Inflammatory macrophage treated with lipopolysaccharide for 4 hours (primary cell): ENCODE data around the gene GTSE1.
"Not testable (repeated sequence)": the region's sequence is repeated elsewhere in the genome, so short reads cannot be mapped to it uniquely, and the experiment has no call there.

Experiments used
- DNase-seq: peaks from one replicate; pipeline ENCODE4 v3.0.0-alpha.2; 2020

Gene GTSE1

GRCh38 chr22:46294784-46295183, 1.9 kb upstream of the GTSE1 start:
- DNase-seq = no peak

GRCh38 chr22:46295277-46295971, 1.2 kb upstream of the GTSE1 start:
- no peak for DNase-seq

GRCh38 chr22:46297151-46297812, 612 bp downstream of the GTSE1 start:
- DNase-seq = no peak

- no peak for DNase-seq
Measured at GRCh38 chr22:46299101-46299500, 2.4 kb downstream of the GTSE1 start.

GRCh38 chr22:46300491-46300890, 3.8 kb downstream of the GTSE1 start:
- no peak for DNase-seq

- no peak for DNase-seq
Measured at GRCh38 chr22:46303347-46303965, 6.8 kb downstream of the GTSE1 start.

- no peak for DNase-seq
Measured at GRCh38 chr22:46308283-46308988, 11.8 kb downstream of the GTSE1 start.

- no peak for DNase-seq
Measured at GRCh38 chr22:46309526-46310085, 12.9 kb downstream of the GTSE1 start.

- no peak for DNase-seq
Measured at GRCh38 chr22:46312056-46312455, 15.4 kb downstream of the GTSE1 start.

GRCh38 chr22:46312848-46313247, 16.2 kb downstream of the GTSE1 start:
- DNase-seq = not testable (repeated sequence)

- DNase-seq = no peak
Measured at GRCh38 chr22:46315976-46316375, 19.3 kb downstream of the GTSE1 start.

- DNase-seq = no peak
Measured at GRCh38 chr22:46317646-46318045, 21.0 kb downstream of the GTSE1 start.

GRCh38 chr22:46318576-46318975, 21.9 kb downstream of the GTSE1 start:
- DNase-seq = no peak

GRCh38 chr22:46319319-46319718, 22.6 kb downstream of the GTSE1 start:
- no peak for DNase-seq

GRCh38 chr22:46320166-46320710, 23.6 kb downstream of the GTSE1 start:
- no peak for DNase-seq

- DNase-seq = no peak
Measured at GRCh38 chr22:46320716-46321386, 24.2 kb downstream of the GTSE1 start.

GRCh38 chr22:46322711-46323110, 26.0 kb downstream of the GTSE1 start:
- DNase-seq = no peak

- DNase-seq = no peak
Measured at GRCh38 chr22:46323162-46323561, 26.5 kb downstream of the GTSE1 start.

- DNase-seq = no peak
Measured at GRCh38 chr22:46326066-46326680, 29.5 kb downstream of the GTSE1 start.

- no peak for DNase-seq
Measured at GRCh38 chr22:46327691-46328465, 31.2 kb downstream of the GTSE1 start.

- DNase-seq = no peak
Measured at GRCh38 chr22:46328797-46329196, 32.1 kb downstream of the GTSE1 start.
